NCI-H1417 (cell line): Measurements from ENCODE around the gene MED13L.

Experiments
- DNase-seq, 3 experiments: peaks; one replicate each; lab custom pipeline; 2025; lab: John Stamatoyannopoulos, UW

The MED13L gene

DNA sequence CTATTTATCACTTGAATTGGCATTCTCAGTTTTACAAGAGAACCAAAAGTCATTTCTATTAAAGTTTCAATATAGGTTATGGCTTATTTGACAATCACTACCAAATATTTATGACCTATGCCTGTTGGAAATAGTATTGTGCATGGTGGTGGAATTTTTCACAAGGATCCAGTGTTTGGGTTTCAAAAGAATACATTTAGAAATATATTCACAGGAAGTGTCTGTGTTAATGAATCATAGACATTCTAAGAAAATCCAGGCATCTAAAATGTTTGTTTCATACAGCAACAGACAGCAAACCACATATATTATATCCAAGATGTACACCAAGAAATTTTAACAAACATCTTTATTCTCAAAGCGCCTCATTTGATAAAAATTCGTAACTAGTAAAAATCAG lies 92.7 kb downstream of the MED13L start:
- DNase-seq, result no peak

DNA sequence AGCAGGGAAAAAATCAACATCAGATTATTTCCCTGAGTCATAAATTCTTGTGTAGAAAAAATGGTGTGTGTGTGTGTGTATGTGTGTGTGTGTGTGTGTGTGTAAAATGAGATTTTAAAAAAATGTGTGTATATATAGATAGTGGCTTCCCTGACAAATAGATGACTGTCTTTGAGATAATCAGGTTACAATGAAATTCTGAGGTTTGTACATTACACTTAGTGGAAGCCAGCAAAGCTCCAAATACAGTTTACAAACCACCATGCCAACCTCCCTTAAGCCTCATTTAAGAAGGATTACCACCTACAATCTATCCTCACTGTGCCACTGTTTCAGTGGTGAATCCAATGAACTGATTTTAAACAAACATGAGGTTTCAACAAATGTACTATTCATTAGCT lies 93.8 kb downstream of the MED13L start:
- DNase-seq, result no peak

DNA sequence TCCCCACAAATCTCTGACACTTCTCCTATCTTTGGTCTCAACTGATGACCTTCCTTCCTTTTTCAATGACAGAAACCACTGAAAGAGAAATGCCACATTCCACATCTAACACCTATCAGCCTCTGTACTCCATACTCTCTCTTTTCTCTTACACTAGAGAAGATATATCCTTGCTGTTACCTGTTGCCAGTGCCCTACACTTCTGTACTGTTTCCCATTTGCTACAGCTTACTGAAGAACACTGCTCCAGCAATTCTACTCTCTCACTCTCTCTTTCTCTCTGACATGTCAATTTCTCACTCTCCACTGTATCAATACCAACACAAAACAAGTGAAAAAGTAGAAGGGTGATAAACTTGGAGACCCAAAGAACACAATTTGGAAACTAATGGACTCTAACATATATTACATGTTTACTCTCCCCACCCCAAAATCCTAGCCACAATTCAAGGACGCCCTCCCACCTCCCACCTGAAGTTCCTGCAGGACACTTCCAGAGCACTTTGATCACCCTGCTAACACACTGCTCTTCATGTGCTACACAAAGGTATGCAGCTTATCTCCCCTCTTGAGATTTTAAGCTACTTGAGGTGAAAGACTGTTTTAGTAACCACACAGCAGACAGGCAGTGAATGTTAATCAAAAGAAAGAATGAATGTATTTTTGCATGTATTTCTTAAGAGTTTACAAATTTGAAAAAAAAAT lies 95.0 kb downstream of the MED13L start:
- no peak for DNase-seq

DNA sequence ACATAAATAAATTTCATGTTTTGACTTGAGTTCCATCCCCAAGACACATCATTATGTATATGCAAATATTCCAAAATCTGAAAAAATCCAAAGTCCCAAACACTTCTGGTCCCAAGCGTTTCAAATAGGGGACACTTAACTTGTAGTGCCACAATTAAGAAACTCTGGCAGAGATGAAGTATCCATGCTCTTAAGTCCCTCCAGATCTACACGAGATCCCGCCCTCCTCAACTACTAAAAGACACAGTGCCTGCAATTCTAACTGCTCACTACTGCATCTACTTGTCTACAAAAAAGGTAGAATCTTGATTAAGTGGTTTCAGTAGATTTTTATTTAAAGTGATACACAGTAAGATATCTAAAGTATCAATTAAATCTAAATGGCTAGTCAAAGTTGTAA lies 97.0 kb downstream of the MED13L start:
- no peak for DNase-seq

DNA sequence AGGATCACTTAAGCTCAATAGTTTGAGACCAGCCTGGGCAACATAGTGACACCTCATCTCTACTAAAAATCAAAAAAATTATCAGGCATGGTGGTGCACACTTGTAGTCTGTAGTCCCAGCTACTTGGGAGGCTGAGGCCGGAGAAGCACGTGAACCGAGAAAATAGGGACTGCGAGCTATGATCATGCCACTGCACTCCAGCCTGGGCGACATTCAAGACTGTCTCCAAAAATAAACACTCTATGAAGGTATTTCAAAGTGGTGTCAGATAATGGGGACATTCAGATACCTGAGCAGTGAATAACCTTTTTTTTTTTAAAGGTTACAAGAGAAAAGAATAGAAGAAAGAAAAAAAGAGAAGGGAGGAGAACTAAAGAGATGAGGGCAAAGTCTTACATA lies 98.1 kb downstream of the MED13L start:
- DNase-seq, result no peak

DNA sequence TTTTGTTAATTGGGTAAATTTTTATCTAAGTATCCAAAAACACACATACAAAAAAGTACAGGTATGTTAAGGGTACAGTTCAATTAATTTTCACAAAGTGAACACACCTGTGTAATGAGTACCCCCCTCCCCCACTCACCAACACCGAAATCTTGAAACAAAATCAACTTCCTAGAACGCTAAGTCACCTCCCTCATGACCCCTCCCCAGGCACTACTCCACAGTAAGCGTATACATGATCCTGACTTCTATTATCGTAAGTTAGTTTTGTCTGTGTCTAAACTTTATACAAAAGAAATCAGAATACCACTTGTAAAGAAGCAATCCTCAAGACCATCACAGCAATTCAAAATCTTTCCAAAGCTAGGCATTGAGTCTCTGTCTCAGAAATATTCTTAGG lies 100.5 kb downstream of the MED13L start:
- no peak for DNase-seq

DNA sequence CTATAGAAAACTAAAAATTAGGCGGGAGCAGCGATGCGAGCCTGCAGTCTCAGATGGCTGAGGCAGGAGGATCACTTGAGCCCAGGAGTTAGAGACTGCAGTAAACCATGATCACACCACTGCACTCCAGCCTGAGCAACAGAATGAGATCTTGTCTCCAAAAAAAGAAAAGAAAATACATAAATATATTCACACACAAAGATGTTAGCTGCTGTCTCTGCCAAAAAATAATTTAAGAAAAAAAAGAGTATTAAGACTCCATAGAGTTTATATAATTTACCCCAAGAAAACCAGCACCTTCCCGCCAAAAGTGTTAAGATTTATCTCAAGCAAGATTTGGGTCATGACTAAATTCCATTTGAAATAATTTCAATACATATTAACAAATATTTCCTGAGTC lies 102.6 kb downstream of the MED13L start:
- DNase-seq, result no peak

DNA sequence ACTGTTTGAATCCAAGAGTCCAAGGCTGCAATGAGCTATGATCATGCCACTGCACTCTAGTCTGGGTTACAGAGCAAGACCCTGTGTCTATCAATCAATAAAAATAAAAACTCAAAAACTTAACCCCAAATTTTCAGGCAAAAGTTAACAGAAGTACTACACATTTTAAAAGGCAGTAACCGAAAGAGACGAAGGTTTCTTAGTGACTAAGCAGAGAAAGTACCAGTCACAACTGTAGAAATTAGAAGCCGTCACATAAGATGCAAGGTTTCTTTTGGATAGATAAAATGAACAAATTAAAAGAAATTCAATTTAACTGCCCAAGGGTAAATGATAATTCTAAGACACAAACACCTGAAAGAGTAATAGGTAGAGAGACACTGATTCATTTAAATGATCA lies 103.5 kb downstream of the MED13L start:
- no peak for DNase-seq

DNA sequence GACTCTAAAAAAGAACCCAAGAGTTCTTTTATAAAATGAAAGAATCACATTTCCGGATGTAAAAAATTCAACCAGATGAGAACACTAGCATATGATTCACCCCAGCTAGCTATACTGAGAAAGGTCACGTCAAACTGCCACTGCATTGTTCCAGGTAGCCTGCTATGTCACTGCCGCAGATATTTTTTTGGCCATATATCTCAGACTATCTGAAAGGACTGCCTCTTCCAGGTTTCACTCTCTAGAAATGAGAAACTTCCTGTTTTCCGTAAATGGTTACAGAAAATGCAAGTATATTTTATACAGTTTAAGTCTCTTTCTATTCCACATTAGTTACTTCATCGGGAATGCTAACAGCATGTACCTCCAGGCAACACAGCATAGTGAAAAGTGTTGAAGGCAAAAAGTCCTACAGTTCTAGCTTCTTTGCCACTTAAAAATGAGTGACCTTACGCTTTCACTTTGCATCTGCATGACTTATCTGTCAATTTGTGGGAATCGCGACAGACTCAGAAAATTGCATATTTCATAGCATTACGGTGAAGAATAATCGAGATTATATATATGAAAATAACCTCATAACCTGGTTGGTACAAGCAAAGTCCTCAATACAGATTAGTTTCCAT lies 105.2 kb downstream of the MED13L start:
- no peak for DNase-seq

DNA sequence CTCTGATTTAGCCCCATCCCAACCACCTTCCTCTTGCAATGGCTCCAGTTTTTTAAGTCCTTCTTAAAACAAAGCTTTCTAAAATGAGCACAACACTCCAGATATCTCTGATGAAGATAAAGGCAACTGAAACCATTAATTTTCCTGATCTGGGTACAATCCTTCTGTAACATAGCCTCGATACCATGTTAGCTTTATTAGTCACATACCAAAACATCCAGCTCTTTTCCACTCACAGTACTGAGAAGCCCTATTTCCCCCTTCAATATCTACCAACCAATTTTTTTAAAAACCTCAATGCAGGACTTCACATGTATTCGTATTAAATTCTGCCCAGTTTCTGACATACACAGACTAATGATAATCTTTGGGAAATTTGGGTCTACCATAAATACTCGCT lies 105.9 kb downstream of the MED13L start:
- DNase-seq, result no peak

DNA sequence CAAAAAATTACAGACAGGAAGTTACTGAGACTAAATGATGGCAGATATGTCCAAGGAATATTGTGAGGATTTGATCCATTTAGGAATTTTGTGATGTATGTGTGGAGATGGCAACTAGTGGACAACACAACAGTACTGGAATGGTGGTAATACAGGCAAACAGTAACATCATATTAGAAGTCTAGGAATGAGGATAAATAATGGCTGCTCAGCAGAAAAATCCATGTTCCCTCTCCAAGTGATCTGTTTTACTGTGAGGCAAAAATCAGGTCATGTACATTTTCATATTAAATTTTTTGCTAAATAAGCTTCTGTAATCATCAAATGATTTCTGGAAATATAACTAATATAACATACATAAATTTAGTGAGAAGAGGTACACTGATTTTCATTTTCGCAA lies 108.4 kb downstream of the MED13L start:
- DNase-seq, result no peak

DNA sequence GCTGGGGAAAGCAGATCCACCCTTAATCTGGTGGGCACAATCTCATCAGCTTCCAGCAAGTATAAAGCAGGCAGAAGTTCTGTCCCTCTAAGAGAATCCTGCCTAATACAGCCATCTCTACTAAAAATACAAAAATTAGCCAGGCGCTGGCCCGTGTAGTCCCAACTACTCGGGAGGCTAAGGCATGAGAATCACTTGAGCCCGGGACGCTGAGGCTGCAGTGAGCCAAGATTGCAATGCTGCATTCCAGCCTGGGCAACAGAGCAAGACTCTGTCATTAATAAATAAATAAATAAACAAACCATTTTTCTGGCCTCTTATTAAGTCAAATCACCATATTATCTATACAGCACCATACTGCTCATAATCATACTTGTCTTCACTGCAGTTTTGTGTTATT lies 111.2 kb downstream of the MED13L start:
- no peak for DNase-seq

DNA sequence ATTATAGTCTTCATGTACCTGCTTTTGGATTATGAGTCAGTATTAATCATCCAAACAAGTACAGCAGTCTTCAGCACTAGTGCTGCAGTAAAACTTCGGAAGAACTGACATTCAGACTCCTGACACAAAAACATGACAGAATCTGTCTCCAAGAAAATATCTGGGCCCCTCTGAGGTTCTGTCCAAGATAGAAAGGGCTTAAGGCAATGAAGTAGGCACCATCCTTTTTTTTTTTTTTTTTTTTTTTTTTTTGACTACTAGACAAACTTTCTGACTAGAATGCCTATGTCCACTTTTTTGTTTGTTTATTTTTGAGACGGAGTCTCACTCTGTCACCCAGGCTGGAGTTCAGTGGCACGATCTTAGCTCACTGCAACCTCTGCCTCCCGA lies 112.5 kb downstream of the MED13L start:
- DNase-seq, result no peak

DNA sequence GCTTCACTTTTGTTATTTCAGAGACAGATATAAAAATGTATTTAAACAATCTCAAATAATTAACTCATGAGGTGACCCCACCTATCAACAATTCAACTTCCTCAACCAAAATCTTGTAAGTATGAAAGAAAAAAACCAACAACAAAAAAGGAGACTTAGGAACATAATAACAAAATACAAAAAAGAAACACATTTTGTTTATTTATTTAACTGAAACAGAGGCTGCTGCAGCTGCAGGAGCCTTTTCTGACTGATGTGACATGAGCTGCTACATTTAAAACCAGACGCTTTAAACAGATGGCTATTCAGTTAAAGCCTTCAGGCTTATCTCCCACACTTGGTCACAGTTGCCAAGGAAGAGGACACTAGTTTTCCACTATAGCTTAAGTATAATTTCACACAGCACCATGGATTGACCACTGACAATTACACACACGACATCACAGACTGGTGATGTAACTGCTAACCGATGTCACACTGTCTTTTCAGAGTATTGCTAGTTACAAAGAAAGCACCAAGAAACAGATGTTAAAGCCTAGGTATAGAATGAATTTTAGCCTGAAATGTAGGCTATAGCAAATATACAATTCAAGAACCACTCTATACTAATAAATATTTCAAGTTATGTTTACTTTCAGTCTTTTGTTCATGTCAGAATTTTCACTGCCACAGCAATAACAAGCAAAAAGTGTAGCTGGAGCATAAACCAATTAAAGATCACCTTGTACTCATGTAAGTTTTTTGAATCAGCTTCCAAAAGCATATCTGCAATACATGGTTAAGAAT lies 113.0 kb downstream of the MED13L start:
- peak in 2 of 3 experiments; percentile 9 to 54 for DNase-seq

DNA sequence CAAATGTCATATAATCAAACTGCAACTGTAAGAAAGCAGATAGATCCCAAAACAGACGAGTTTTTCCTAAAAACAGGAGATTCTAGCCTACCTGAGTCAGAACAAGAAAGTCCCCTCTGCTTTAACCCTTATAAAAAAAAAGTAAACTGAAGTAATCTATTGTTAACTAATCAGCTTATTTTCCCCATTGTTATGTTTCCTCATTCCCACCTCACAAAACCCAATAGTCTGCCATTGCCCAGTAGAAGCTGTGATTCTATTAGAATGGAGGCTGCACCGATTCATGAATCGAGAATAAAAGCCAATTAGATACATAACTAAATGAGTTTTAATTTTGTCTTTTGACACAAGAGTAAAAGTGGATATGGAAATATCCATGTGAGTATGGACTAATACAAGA lies 115.4 kb downstream of the MED13L start:
- DNase-seq, result no peak

DNA sequence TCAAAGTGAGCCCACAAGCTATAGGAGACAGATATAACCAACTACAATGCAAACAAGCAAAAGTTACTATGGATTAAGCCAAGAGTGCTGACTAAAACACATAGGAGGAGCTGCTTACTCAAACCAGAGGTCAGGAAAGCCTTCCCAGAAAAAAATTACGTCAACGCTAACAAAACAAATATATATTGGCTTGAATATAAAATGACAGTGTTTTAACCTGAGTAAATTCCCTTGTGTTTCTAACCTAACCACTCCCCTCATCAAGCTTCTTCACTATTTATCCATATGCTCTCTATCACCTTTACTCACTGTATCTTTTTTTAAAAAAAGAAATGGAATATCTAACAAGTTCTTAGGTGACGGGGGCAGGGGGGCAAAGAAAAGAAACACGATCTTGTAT lies 115.9 kb downstream of the MED13L start:
- DNase-seq, result no peak

DNA sequence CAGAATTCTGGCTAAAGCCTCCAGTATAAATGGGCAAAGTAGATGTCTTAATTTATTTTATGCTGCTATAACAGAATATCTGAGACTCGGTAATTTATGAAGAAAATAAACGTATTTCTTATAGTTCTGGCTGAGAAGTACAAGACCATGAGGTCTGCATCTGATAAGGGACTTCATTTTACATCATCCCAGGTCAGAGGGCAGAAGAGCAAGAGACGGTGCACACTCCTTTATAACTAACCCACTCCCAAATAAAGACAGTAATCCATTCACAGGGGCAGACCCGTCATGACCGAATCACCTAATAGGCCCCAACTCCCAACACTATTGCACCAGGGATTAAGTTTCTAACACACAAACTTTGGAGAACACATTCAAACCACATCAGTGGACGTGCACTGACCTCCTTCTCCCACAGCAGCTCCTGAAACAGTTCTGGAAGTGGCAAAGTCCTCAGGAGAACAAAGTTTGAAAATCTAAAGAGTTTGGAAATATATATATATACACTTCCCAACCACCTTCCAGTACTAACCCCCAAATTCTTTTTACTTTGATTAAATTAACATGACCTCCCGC lies 116.5 kb downstream of the MED13L start:
- DNase-seq, result no peak

DNA sequence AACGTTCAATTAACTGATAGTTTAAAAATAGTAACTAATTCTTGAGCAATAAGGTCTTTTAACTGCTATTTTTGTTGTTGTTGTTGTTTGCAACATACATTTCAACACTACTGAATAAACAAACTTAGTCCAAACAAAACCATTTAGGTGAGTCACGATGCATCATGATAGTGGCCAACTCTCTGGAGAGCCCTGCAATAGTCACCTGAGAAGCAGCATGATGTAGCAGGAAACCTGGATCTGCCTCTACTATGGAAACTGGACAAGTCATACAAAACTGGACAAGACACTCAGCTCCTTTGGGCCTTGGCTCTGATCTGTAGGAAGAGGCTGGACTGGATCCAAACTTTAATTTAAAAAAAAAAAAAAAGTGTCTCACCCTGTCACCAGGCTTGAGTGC lies 117.3 kb downstream of the MED13L start:
- DNase-seq, result no peak

DNA sequence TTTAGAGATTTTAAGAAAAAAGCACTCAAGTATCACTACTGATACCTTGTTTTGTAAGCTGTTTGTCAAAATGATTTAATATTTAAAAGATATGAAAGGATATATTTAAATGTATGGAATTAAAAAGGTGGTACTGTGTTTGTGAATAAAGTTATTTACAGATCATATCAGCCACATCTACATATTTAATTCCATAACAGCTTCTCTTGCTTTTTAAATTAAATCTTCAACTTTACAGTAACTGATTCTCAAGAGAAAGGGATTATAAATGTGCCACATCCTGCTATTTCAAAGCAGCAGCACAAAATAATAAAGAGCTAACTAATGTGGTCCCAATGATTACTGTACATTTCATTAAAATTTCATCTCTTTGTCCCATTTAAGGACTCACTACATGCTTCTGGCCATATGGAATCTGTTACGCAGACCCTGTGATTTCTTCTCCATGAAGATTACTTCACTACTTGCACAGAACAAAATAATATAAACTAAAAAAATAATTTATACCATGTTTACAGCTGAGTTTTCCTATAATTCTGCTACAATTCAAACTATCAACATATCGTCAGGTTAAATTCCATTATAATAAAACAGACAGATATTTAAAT lies 117.8 kb downstream of the MED13L start:
- no peak for DNase-seq

DNA sequence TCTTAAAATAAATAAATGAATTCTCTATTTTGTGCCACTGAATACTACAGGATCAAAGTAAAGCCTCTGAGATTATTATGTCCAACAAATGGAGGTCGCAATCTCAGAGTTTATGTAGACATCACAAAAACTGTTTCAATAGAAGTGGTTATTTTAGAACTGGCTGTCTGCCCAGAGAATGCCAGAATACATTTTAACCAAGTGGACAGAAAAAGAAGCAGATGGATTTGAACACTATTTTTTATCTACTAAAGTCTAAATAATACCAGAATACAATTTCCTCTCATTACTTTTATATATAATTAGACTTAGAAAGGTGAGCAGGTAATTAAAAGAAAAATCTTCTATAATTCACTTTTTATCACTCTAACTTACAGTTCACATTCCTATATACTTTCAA lies 118.3 kb downstream of the MED13L start:
- peak in 1 of 3 experiments; percentile 11 for DNase-seq

DNA sequence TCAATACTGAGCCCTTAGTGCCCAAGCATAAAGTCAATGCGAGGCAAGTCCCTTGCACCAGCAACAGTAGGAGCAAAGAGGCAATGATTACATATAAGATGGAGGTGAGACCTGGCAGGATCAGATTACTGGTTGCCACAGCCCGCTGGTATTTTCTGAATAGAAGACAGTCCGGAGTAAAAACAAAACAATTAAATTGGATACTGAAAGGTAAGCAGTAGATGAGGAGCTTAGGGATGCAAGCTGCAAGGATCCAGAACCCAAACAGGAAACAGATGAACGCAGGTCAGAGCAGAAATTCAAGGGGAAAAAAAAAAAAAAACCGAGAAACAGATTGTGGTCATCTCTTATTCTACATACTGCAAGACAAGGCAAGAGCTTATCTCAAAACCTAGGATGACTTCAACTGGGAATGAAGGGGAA lies 119.6 kb downstream of the MED13L start:
- DNase-seq, result peak in 2 of 3 experiments; percentile 28 to 35

DNA sequence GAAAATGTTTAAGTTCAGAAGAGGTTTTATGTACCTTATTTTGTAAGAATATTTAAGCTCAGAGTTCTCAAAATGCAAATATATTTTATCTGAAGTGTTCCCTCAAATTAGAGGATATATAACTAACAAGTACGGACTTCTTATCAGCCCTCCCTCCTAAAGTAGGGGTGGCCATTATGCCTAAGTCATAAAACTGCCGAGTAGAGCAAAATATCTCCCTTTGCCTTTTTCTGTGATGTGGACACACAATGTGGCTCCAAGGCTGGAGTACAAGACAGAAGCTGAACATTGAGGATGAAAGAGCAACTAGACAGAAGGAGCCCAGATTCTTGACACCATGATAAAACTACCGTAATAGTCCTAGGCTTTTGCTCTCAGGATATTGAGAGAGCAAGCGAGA lies 120.9 kb downstream of the MED13L start:
- DNase-seq, result no peak
